Adipose tissue (tissue), 3 donors: ENCODE results near the gene OR1E2. TPM values are rescaled to one million over a fixed set of nuclear protein-coding genes. Genes with fewer than 3 reads are reported as not detected.
"Not testable (repeated sequence)": the region's sequence is repeated elsewhere in the genome, so short reads cannot be mapped to it uniquely, and the experiment has no call there.

Experiments used
- H3K27ac ChIP-seq: one replicate; pipeline ENCODE4 v1.5.1; 2013; ENCODE audit warnings: low read depth, low read length
- WGBS, 3 donors: extraction: QIAGEN DNeasy Blood & Tissue Kit; methylation state at CpG; one replicate each; pipeline ENCODE4 v1.1.7; 2013; 5-methylcytosine and 5-hydroxymethylcytosine counted together
- polyA plus RNA-seq, 3 donors: library from polyadenylated mRNA; stranded (reverse); fragments of 200-250 nt; gene quantifications; one replicate each; pipeline ENCODE4 v1.2.3, GENCODE V29; 2013
- donor health status: healthy with polysubstance abuse.
- donor health status: Bipolar disorder and iron deficiency.
- donor health status: healthy.

OR1E2 gene
- polyA plus RNA-seq, 3 donors: 0.67 TPM; not detected in 2

GRCh38 chr17:3403856-3404255 is 29.8 kb downstream of the OR1E2 start:
- 45 to 79% (median 75%) methylated on average over 1 of the region's 1 CpG for WGBS, 3 donors
- H3K27ac ChIP-seq: not testable (repeated sequence)

GRCh38 chr17:3401786-3402185 is 31.9 kb downstream of the OR1E2 start:
- 44 to 66% (median 62%) methylated on average over 2 of the region's 2 CpGs for WGBS, 3 donors
- H3K27ac ChIP-seq: no peak overlapping the region

GRCh38 chr17:3400055-3400454 is 33.6 kb downstream of the OR1E2 start:
- 51 to 60% (median 58%) methylated on average over 6 of the region's 6 CpGs for WGBS, 3 donors
- H3K27ac ChIP-seq: no peak overlapping the region

GRCh38 chr17:3398310-3398709 is 35.3 kb downstream of the OR1E2 start, which contains the start of gene OR1E1:
TSS of gene OR1E1 (minus strand) at chr17:3398410. CDS start at chr17:3398410, 0 bp downstream.
- WGBS, 3 donors: 74 to 89% (median 81%) methylated on average over 1 of the region's 1 CpG
- H3K27ac ChIP-seq: no peak within 1 kb of the TSS

GRCh38 chr17:3397801-3398200 is 35.8 kb downstream of the OR1E2 start:
- 44 to 49% (median 47%) methylated on average over 7 of the region's 7 CpGs for WGBS, 3 donors

GRCh38 chr17:3389791-3390190 is 43.9 kb downstream of the OR1E2 start:
- WGBS, 3 donors: 57 to 74% (median 70%) methylated on average over 4 of the region's 4 CpGs
- H3K27ac ChIP-seq: no peak overlapping the region

More at GRCh38 chr17:3397801-3398200, 35.8 kb downstream of the OR1E2 start:
- H3K27ac ChIP-seq: not testable (repeated sequence)

- WGBS, 3 donors: 26 to 30% (median 27%) methylated on average over 92 of the region's 92 CpGs
- no peak within 1 kb of the TSS for H3K27ac ChIP-seq
Measured at GRCh38 chr17:3385869-3386816, 47.5 kb downstream of the OR1E2 start, which contains the start of gene OR3A2. TSS of gene OR3A2 (minus strand) at chr17:3386308.

Other genes starting within 250 kb of the OR1E2 start
- not detected for gene OR1A2, start 236.3 kb downstream of the OR1E2 start, polyA plus RNA-seq
- gene OR1A1, start 226.2 kb downstream of the OR1E2 start, polyA plus RNA-seq: not detected
- under 1 TPM in 1 of 3 donors, not detected in 2; 0.07 TPM for gene OR3A1, start 135.5 kb downstream of the OR1E2 start, polyA plus RNA-seq
- under 1 TPM in 1 of 3 donors, not detected in 2; 0.13 TPM for gene OR3A2, start 47.5 kb downstream of the OR1E2 start, polyA plus RNA-seq
- gene OR1E1, start 35.4 kb downstream of the OR1E2 start, polyA plus RNA-seq: under 1 TPM in 2 of 3 donors, not detected in 1; 0.09 to 0.34 TPM
- gene OR3A3, start 22.5 kb downstream of the OR1E2 start, polyA plus RNA-seq: not detected
- under 1 TPM in 2 of 3 donors, not detected in 1; 0.03 to 0.27 TPM for gene SPATA22, start 38.0 kb upstream of the OR1E2 start, polyA plus RNA-seq
- 1 to 10 TPM in 2 of 3 donors, under 1 TPM in 1; 0.61 to 9.8 (median 4.7) TPM for gene ASPA, start 42.2 kb upstream of the OR1E2 start, polyA plus RNA-seq
- gene TRPV3, start 124.0 kb upstream of the OR1E2 start, polyA plus RNA-seq: under 1 TPM; 0.22 to 0.90 (median 0.31) TPM
- 1 to 10 TPM; 2.7 to 3.7 (median 3.1) TPM for gene TRPV1, start 175.6 kb upstream of the OR1E2 start, polyA plus RNA-seq
- gene SHPK, start 202.4 kb upstream of the OR1E2 start, polyA plus RNA-seq: 1 to 10 TPM; 6.4 to 9.2 (median 7.9) TPM
- 10 to 100 TPM in 1 of 3 donors, 1 to 10 TPM in 2; 7.6 to 14.9 (median 9.4) TPM for gene CTNS, start 202.9 kb upstream of the OR1E2 start, polyA plus RNA-seq
- 100 to 1,000 TPM in 1 of 3 donors, 10 to 100 TPM in 2; 54.3 to 172 (median 92.1) TPM for gene TAX1BP3, start 234.7 kb upstream of the OR1E2 start, polyA plus RNA-seq
- 10 to 100 TPM; 47.2 to 77.4 (median 47.5) TPM for gene EMC6, start 235.0 kb upstream of the OR1E2 start, polyA plus RNA-seq